Cortex of kidney (tissue), 1 donor: ENCODE results near the gene DACH1.

Experiments
- DNase-seq: peaks from one replicate; lab custom pipeline; 2025; lab: John Stamatoyannopoulos, UW

Gene DACH1

GRCh38 chr13:71489041-71489440 lies 378.0 kb downstream of the DACH1 start:
- DNase-seq = no peak

GRCh38 chr13:71488201-71488600 lies 378.8 kb downstream of the DACH1 start:
- no peak for DNase-seq

GRCh38 chr13:71485913-71486312 lies 381.1 kb downstream of the DACH1 start:
- no peak for DNase-seq

- no peak for DNase-seq
Observed at GRCh38 chr13:71483733-71484132, 383.3 kb downstream of the DACH1 start.

GRCh38 chr13:71481501-71481900 lies 385.5 kb downstream of the DACH1 start:
- DNase-seq = no peak

GRCh38 chr13:71481046-71481445 lies 386.0 kb downstream of the DACH1 start:
- DNase-seq = no peak

- no peak for DNase-seq
Observed at GRCh38 chr13:71477735-71478134, 389.3 kb downstream of the DACH1 start.

GRCh38 chr13:71474936-71475335 lies 392.1 kb downstream of the DACH1 start:
- no peak for DNase-seq

GRCh38 chr13:71469626-71470025 lies 397.4 kb downstream of the DACH1 start:
- DNase-seq = no peak

- DNase-seq = no peak
Observed at GRCh38 chr13:71464686-71465085, 402.3 kb downstream of the DACH1 start.

GRCh38 chr13:71461892-71462291 lies 405.1 kb downstream of the DACH1 start:
- DNase-seq = no peak

- DNase-seq = no peak
Observed at GRCh38 chr13:71460211-71460610, 406.8 kb downstream of the DACH1 start.

GRCh38 chr13:71459708-71460107 lies 407.3 kb downstream of the DACH1 start:
- no peak for DNase-seq

- no peak for DNase-seq
Observed at GRCh38 chr13:71457645-71458044, 409.4 kb downstream of the DACH1 start.

- no peak for DNase-seq
Observed at GRCh38 chr13:71456136-71456535, 410.9 kb downstream of the DACH1 start.

GRCh38 chr13:71454509-71454908 lies 412.5 kb downstream of the DACH1 start:
- no peak for DNase-seq

- DNase-seq = no peak
Observed at GRCh38 chr13:71448080-71448630, 418.8 kb downstream of the DACH1 start.

GRCh38 chr13:71437704-71438103 lies 429.3 kb downstream of the DACH1 start:
- no peak for DNase-seq

- no peak for DNase-seq
Observed at GRCh38 chr13:71430681-71431080, 436.3 kb downstream of the DACH1 start.

GRCh38 chr13:71417205-71417604 lies 449.8 kb downstream of the DACH1 start:
- no peak for DNase-seq

- no peak for DNase-seq
Observed at GRCh38 chr13:71412231-71412630, 454.8 kb downstream of the DACH1 start.

GRCh38 chr13:71408416-71408815 lies 458.6 kb downstream of the DACH1 start:
- DNase-seq = no peak

GRCh38 chr13:71399631-71400215 lies 467.3 kb downstream of the DACH1 start:
- no peak for DNase-seq

GRCh38 chr13:71396149-71396548 lies 470.9 kb downstream of the DACH1 start:
- no peak for DNase-seq
